RWPE2 (cell line): ENCODE results near the gene THBS4.

ENCODE experiments used
- ATAC-seq: fragments of 200-7000 bp; cut with Tn5 transposase; 3 replicates; pipeline ENCODE4 v1.9.1; 2021; ENCODE audit warnings: low read depth
- DNase-seq: peaks from one replicate; pipeline ENCODE4 v3.0.0-alpha.2; 2020; ENCODE audit warnings: low spot score
- H3K27ac ChIP-seq: fragments of 450-650 bp; 2 replicates; pipeline ENCODE4 v1.5.1; 2017; ENCODE audit warnings: mild to moderate bottlenecking; ENCODE audit not compliant: poor library complexity, severe bottlenecking
- H3K27me3 ChIP-seq: fragments of 250-450 bp; sonication (Bioruptor Pico); 2 replicates; pipeline ENCODE4 v1.5.1; 2021; ENCODE audit warnings: mild to moderate bottlenecking, moderate library complexity; ENCODE audit not compliant: insufficient read depth, poor library complexity, severe bottlenecking
- H3K36me3 ChIP-seq: fragments of 250-450 bp; sonication (Bioruptor Pico); 2 replicates; pipeline ENCODE4 v1.5.1; 2020; ENCODE audit warnings: low read depth, mild to moderate bottlenecking, moderate library complexity
- H3K4me1 ChIP-seq: fragments of 250-450 bp; sonication (Bioruptor Pico); 2 replicates; pipeline ENCODE4 v1.5.1; 2021; ENCODE audit warnings: mild to moderate bottlenecking, moderate library complexity; ENCODE audit not compliant: insufficient read depth, poor library complexity, severe bottlenecking
- H3K4me3 ChIP-seq: fragments of 250-450 bp; sonication (Bioruptor Pico); 2 replicates; pipeline ENCODE4 v1.5.1; 2021; ENCODE audit warnings: mild to moderate bottlenecking, moderate library complexity; ENCODE audit not compliant: severe bottlenecking
- H3K9me3 ChIP-seq: fragments of 250-450 bp; sonication (Bioruptor Pico); 2 replicates; pipeline ENCODE4 v1.5.1; 2021; ENCODE audit warnings: mild to moderate bottlenecking, moderate library complexity; ENCODE audit not compliant: severe bottlenecking
- TF ChIP-seq, protein P1 (sequence below): fragments of 450-650 bp; IDR thresholded peaks from one replicate; pipeline ENCODE4 v1.5.1; 2017; ENCODE audit warnings: mild to moderate bottlenecking, moderate library complexity; ENCODE audit not compliant: poor library complexity, severe bottlenecking

Gene THBS4

DNA sequence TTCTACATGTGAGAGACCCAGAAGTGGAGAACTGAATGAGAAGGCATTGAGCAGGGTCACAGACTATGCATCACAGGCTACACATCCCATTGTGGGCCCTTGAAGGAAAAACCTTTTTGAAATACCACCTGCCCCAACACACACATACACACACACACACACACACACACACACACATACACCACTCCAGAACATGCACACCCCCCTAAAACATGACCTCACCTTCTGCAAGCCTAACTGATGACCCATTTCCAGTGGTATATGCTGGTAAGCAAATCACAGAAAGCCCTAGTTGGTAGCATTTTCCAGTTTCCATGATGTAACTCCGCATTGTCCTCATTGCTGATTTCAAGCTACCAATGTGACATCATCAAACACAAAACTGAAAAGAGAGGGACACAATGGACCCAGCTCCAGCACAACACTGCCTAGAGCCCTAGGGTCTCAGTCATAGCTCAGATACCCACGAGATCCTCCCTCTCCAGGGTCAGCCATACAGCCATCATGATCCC lies 36.4 kb downstream of the THBS4 start:
- DNase-seq (no peak), ATAC-seq (no peak)
- Histone ChIP-seq H3K27me3 (no peaks in the 10 kb centered on the region), H3K36me3 (no peaks in the 10 kb centered on the region), H3K4me3 (no peak overlapping the region), H3K9me3 (no peaks in the 10 kb centered on the region), H3K4me1 (no peaks in the 10 kb centered on the region), H3K27ac (no peak overlapping the region)
- TF ChIP-seq, protein P1, sequence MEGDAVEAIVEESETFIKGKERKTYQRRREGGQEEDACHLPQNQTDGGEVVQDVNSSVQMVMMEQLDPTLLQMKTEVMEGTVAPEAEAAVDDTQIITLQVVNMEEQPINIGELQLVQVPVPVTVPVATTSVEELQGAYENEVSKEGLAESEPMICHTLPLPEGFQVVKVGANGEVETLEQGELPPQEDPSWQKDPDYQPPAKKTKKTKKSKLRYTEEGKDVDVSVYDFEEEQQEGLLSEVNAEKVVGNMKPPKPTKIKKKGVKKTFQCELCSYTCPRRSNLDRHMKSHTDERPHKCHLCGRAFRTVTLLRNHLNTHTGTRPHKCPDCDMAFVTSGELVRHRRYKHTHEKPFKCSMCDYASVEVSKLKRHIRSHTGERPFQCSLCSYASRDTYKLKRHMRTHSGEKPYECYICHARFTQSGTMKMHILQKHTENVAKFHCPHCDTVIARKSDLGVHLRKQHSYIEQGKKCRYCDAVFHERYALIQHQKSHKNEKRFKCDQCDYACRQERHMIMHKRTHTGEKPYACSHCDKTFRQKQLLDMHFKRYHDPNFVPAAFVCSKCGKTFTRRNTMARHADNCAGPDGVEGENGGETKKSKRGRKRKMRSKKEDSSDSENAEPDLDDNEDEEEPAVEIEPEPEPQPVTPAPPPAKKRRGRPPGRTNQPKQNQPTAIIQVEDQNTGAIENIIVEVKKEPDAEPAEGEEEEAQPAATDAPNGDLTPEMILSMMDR = no peak

DNA sequence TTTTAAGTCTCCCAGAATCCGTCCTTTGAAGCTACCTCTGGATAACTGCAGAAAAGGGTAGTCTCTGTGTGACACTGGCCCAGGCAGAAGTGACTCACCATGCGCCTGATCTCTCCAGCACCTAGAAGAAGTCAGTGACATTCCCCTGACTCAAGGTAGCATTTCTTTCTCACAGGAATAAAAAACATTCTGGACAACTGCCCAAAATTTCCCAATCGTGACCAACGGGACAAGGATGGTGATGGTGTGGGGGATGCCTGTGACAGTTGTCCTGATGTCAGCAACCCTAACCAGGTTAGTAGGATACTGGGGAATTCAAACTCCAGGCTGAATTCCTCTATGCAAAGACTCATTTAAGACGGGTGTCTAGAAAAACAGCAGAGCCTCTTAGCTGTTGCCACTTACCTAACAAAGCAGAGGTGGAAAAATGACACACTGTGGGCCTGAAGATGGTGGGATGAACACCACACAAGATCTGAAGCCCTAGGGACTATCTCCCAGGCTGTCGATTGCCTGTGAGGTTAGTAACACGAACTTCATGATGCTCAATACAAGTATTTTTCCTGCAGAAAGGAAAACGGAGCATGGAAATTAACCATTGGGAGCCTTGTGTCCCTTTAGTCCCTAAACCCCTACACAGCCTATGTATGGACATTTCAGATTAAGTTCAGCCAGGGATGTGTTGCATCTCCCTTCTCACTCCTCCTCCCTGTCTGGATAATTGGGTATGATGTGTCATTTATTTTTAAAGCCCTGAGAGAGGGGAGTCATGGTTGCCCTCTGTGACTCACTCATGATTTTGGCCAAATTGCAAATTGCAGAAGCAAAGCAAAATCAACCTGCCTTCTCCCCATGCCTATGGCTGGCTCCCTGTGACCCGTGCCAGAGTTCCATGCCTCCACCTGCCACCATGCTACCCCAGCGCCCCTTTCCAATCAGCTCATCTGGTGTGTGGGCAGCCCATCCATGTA lies 37.2 kb downstream of the THBS4 start:
- H3K9me3 ChIP-seq = no peaks in the 10 kb centered on the region
- no peaks in the 10 kb centered on the region for H3K36me3 ChIP-seq
- ATAC-seq (no peak), DNase-seq (no peak)
- TF ChIP-seq, protein P1 = no peak
- H3K27ac ChIP-seq = no peak overlapping the region
- no peaks in the 10 kb centered on the region for H3K27me3 ChIP-seq
- H3K4me1 ChIP-seq = no peaks in the 10 kb centered on the region
- H3K4me3 ChIP-seq = no peak overlapping the region

DNA sequence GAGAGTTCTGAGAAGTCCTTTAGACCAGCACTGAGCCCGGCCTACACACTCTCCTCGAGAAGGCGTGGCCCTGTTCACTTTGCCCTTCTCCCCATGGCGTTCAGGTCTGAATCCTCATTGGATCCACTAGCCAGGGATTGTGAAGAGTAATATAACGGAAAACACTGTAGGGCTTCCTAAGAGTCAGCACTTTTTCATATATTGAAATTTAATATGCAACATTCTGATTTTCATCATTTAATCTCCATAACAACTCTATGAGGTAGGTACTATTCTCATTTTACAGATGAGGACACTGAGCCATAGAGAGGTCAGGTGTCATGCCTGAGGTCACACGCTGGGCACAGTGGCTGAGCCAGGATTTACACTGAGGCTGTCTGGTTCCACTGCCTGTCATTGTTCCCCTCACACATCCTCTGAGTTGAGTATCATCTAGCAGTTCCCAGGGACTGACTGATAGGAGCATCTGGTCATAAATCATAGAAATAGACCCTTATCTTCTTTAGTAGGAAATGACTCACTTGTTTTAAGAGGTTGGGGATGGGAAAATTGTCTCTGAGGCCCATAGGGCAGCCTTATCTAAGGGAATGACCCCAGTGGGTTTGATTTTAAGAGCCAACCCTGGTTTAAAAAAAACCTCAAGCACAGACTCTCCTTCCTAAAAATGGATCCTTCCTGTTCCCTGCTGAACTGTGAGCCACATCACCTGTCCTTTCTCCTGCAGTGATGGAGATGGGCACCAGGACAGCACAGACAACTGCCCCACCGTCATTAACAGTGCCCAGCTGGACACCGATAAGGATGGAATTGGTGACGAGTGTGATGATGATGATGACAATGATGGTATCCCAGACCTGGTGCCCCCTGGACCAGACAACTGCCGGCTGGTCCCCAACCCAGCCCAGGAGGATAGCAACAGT lies 41.2 kb downstream of the THBS4 start:
- Histone ChIP-seq H3K9me3 (no peaks in the 10 kb centered on the region), H3K27ac (no peak overlapping the region), H3K27me3 (no peaks in the 10 kb centered on the region), H3K4me1 (no peaks in the 10 kb centered on the region), H3K36me3 (no peaks in the 10 kb centered on the region), H3K4me3 (no peak overlapping the region)
- no peak for DNase-seq
- ATAC-seq = no peak
- TF ChIP-seq, protein P1 = no peak

DNA sequence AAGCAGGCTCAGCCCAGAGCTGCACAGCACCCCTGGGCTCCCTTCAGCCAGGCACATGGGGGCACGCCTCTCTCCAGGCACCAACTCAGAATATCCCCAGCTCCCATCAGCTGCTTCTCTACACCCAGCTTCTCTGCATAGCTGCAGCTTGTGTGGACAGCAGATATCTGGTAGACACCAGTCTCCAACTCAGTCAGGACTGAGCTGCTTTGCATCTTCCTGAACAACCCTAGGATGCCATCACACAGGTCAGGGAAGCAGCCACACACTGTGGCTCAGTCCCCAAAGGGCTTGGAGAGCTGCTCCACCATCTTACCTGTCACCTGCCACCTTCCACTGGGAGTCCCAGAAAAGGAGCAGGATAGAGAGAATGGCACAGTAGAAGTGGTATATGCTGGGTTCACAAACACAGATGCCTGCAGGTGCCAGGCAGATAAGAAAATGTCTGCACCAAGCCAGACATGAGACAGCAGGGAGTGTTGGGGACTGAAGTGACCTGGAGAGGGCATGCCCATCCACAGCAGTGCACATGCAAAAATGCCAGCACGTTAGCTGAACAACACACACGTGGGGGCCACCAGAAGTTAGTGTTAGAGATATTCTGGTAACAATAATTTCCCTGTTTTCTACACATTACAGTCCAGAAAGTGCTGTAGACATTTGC lies 42.0 kb downstream of the THBS4 start:
- Histone ChIP-seq H3K27ac (no peak overlapping the region), H3K4me3 (no peak overlapping the region), H3K9me3 (no peaks in the 10 kb centered on the region), H3K4me1 (no peaks in the 10 kb centered on the region), H3K27me3 (no peaks in the 10 kb centered on the region), H3K36me3 (no peaks in the 10 kb centered on the region)
- no peak for DNase-seq
- TF ChIP-seq, protein P1 = no peak
- ATAC-seq = no peak
